GM19043 (cell line): ENCODE measurements around the gene DAB1.

Experiments
- ATAC-seq: cut with Tn5 transposase; IDR thresholded peaks from one replicate; pipeline ENCODE4 v1.9.1; 2021; ENCODE audit warnings: low read depth; ENCODE audit not compliant: unreplicated experiment

The DAB1 gene

DNA sequence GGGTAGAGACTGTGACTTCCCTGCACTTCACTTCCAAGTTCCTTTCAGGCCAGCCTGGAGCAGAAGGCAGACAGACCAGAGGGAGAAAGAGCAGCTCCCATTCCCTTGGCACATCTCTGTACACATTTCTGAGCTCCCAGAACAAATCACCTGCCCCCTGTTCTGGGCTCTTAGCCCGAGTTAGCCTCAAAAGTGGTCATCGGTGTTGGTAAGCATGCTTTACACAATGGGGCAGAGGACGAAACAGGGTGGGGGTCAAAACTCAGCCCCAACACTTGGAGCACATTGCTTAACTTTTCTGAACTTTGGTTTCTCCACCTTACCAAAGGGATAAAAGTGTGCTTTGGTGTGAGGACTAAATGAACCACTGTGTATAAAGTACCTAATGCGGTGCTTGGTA lies 98.7 kb downstream of the DAB1 start:
- no peak for ATAC-seq

GRCh38 chr1:57324388-57324787 lies 99.5 kb downstream of the DAB1 start:
- ATAC-seq = no peak

DNA sequence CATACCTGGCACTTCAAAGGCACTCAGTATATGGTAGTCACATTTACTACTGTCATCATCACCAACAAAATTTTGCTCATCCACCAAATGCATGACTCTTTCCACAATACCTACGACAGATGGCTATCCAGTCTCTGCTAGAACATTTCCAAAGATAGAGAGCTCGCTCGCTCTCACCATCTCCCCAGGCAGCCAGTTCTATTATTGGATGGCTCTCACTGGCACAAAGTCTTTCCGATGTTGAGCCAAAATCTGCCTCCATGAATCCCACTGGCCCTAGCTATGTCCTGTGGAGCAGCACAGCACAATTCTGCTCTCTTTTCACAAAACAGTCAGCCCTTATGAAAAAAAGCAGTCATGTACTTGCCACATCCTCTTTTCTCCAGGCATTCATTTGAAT lies 102.1 kb downstream of the DAB1 start:
- no peak for ATAC-seq

DNA sequence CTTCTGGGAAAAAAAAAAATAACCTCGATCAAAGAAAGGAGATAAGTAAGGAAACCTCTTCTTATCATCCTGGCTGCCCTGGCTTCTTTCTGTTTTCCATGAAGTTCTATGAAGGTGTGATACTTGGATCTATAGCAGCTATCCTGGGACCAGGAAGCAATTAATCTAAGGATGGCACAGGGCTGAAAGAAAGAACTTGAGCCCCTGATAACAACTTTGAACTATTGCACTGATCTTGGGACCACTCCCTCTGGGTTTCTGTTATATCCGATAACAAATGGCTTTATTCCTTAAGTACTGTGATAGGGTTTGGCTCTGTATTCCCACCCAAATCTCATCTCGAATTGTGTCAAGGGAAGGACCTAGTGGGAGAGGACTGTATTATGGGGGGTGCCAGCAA lies 104.1 kb downstream of the DAB1 start:
- ATAC-seq = no peak

- no peak for ATAC-seq
These were observed 104.7 kb downstream of the DAB1 start for GRCh38 chr1:57319165-57319564.

- no peak for ATAC-seq
These were observed 107.0 kb downstream of the DAB1 start for GRCh38 chr1:57316861-57317260.

- ATAC-seq = no peak
These were observed 107.6 kb downstream of the DAB1 start for GRCh38 chr1:57316291-57316690.

DNA sequence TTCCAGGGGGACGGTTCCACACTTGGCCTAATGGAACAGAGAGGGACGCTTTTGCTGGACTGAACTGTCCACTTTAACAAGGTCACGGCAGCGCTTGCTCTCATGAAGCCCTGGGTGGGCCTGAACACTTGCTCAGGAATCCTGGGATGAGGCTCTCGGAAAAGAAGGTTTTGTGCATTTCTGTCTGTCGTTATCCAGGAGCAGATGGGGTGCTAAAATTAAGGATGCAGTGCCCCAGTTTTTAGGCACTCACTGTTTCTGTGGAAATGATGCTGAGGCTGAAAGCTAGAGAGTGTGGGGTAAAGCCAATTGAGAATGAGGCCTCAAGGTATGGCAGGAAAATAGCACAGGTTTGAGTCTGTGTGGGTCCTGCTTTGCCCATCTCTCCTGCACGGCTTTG lies 111.0 kb downstream of the DAB1 start:
- no peak for ATAC-seq

DNA sequence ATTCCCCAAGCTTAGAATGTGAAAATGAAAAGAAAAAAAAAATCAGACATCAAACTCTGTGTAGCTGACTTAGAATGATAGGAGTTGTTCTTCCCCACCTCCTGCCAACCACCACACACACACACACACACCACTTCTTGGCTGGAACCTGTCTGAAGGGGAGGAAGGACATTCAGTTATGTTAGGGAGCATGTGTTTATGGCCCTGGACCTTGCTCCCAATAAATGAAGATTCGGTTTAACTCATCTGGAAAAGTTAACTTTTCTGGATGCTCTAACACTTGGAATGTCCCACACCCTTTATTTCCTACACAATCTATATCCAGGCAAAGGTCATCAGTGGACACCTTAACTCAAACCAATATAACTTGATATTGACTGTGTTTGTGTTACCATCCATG lies 112.4 kb downstream of the DAB1 start:
- ATAC-seq = no peak

DNA sequence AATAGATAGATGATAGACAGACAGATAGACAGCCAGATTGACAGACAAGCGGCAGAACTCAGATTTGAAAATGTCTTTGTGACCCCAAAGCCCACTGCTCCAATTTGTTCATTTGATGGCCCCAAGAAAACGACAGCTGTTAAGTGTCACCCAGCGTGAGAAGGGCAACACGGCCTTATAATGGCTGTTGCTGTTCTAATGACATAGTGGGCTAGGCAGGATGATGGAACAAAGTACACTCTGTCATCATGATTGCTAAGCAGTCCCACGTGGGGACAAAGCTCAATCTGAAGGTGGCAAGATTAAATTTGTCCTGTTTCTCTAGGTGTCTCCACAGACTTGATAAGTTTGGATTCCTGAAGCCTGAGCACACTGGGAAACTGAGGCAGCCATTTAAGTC lies 112.9 kb downstream of the DAB1 start:
- no peak for ATAC-seq

GRCh38 chr1:57309630-57310029 lies 114.2 kb downstream of the DAB1 start:
- no peak for ATAC-seq

GRCh38 chr1:57307392-57308170 lies 116.3 kb downstream of the DAB1 start:
- peak; percentile 79 for ATAC-seq

- no peak for ATAC-seq
These were observed 119.3 kb downstream of the DAB1 start for GRCh38 chr1:57304591-57304990.

DNA sequence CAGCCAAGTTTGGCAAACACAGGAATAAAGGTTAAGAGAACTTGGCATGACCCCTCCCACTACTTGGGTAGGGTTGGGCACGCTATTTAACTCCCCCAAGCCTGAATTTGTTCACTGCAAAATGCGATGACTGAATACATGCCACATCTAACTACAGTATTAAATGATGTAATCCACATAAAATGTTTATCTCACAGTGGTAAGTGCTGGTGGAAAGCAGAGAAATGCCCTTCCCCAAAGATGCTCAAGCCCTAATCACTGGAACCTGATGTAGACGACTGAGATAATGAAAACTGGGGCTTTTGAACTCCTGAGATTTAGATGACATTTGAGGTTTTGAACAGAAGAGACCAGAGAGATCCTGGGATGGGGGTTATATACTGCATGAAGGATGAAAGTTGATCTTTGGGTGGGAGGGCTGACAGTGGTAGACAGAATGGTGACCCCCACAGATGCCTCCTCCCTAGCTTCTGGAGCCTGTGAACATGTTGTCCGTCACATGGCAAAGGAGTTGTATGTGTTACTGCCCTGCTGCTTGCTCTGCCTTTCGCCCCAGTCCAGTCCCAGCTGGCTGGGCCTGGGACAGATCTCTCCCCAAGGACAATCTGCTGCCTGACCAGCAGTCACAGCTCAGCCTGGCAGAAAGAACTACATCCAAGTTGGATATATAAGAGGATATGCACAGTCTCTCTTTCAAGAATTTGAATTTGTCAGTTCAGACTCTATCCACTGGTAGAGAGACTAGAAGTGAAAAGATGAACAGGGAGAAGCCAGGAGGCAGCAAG lies 120.9 kb downstream of the DAB1 start:
- no peak for ATAC-seq

GRCh38 chr1:57300186-57300585 lies 123.7 kb downstream of the DAB1 start:
- no peak for ATAC-seq

- no peak for ATAC-seq
These were observed 127.1 kb downstream of the DAB1 start for GRCh38 chr1:57296726-57297250.

- no peak for ATAC-seq
These were observed 128.5 kb downstream of the DAB1 start for GRCh38 chr1:57295326-57295725.

DNA sequence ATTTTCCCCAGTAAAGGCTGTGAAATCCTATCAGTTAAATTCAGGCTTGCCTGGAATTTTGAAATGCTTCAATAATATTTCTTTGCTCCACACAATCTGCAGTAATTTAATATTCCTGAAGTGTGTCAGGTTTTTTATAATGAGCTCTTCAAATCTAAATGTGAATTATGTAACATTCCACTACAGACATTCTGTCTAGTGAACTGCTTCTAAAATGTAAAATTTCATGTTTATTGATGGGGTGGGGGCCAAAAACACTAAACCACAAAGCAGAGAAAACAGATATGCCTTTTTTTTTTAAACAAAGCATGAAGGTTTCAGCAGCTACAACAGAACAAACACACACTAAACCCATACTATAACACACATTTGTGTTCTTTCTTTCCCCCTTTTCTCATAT lies 129.7 kb downstream of the DAB1 start:
- ATAC-seq = no peak

GRCh38 chr1:57293214-57293613 lies 130.6 kb downstream of the DAB1 start:
- ATAC-seq = no peak

GRCh38 chr1:57289781-57290180 lies 134.1 kb downstream of the DAB1 start:
- ATAC-seq = no peak

- no peak for ATAC-seq
These were observed 137.9 kb downstream of the DAB1 start for GRCh38 chr1:57285992-57286391.

DNA sequence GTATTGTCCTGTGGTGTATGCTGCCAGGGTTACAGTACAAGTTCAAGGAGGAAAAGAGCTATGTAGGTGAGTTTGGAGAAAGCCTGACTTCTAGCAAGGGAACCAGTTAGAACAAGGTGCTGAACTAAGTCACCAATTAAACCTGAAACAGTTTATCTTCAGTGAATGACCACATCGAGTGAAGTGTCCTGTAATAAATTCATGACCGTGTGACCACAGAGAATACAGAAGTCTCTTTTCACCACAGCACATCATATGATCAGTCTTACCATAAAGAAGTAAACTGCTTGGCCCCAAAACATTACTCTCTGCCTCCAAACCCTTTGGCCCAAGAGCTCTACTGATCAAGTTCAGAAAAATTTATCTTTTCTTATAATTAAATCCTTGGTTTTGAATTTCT lies 141.4 kb downstream of the DAB1 start:
- ATAC-seq = no peak
